ENCODE measurements around the gene IPP. TPM values are rescaled to one million over a fixed set of nuclear protein-coding genes. Genes with fewer than 3 reads are reported as not detected.

The IPP gene
- total RNA-seq, 1 donor from 2014 or later: 13.3 TPM

DNA sequence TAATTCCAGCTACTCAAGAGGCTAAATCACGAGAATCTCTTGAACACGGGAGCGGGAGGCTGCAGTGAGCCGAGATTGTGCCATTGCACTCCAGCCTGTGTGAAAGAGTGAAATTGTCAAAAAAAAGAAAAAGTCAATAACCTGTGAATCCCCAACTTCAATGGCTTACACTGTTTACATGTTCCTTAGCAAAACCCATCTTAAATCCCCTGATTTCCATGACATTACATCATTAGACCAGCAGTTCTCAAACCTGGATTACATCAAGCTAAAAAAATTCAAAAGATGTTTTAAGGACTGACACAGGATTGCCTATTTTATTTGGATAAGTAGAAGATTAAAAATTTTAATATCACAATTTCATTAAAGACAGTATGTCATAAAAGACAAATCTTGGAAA, 76.5 kb downstream of the IPP start:
- Histone ChIP-seq H3K9ac (ENCODE audit: low read length) (no peak overlapping the region), H3K27me3 (ENCODE audit: insufficient read depth, low read length) (no peaks in the 10 kb centered on the region), H3K9me3 (ENCODE audit: insufficient read depth, low read depth, low read length) (no peaks in the 10 kb centered on the region), H3K27ac (ENCODE audit: low read depth, low read length) (no peak overlapping the region), H3K79me2 (ENCODE audit: insufficient read depth, low read length) (peaks cover 96% of the 10 kb centered on the region), H3K4me2 (ENCODE audit: low read length) (no peak overlapping the region), H2AFZ (ENCODE audit: low read depth, low read length) (no peak overlapping the region), H3K4me1 (ENCODE audit: insufficient read depth, low read length) (peaks cover 9% of the 10 kb centered on the region), H3K36me3 (ENCODE audit: insufficient read depth, low read length) (peaks cover 3% of the 10 kb centered on the region), H4K20me1 (ENCODE audit: insufficient read depth, low read length) (peaks cover 92% of the 10 kb centered on the region), H3K4me3 (ENCODE audit: insufficient read depth, low read depth, low read length) (no peak overlapping the region)
- FAIRE-seq: no peak
- H3K4me3 Mint-ChIP-seq (ENCODE audit: unreplicated experiment): no peak overlapping the region
- H3K36me3 Mint-ChIP-seq (ENCODE audit: low read depth, unreplicated experiment): peaks cover 5% of the 10 kb centered on the region
- DNase-seq (ENCODE audit: low read depth): peak; percentile 9
- no peaks in the 10 kb centered on the region for H3K9me3 Mint-ChIP-seq (ENCODE audit: unreplicated experiment)
- H3K27me3 Mint-ChIP-seq (ENCODE audit: low read depth, unreplicated experiment): no peaks in the 10 kb centered on the region
- H3K27ac Mint-ChIP-seq (ENCODE audit: unreplicated experiment): peak overlapping the region; percentile 86
- no peak for TF ChIP-seq EZH2 (IDR thresholded peaks at IDR 0.05; ENCODE audit: insufficient read depth, low read length)
- TF ChIP-seq CTCF (IDR thresholded peaks at IDR 0.05; ENCODE audit: insufficient read depth, low read depth, low read length): no peak
- peaks cover 32% of the 10 kb centered on the region for H3K4me1 Mint-ChIP-seq (ENCODE audit: low read depth, unreplicated experiment)

DNA sequence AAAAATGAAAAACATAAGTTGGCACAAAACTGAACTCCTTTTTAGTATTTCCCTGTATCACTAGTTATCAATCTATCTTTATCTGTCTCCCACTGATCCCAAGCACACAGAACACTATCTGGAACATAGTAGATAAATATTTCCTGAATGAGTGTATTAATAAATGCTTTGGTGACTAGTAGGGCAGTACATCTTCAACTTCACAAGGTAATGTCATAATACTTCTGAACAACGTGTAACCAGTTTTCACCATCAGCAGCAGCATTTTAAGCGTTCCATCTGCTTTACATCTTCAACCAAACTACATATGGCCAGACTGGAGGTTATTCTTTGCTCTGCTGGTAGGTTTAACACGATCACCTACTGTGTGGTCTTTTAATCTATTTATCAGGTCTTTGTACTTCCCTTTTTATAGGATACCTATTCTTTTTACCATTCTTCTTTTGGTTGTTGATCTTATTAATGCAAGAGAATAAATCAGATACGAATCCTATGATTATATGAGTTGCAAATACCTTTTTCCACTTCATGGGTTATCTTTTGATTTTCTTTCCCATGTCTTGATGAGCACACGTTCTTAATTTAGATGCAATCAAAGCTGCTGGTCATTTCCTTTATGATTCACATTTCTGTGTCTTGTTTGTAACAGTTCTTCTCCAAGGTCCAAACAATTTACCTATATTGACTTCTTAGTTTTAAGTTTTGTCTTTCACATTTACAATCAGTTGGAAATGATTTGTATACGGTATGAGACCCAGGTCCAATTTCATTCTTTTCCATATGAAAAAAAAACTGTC, 80.4 kb downstream of the IPP start:
- Histone ChIP-seq H2AFZ (ENCODE audit: low read depth, low read length) (no peak overlapping the region), H3K27me3 (ENCODE audit: insufficient read depth, low read length) (no peaks in the 10 kb centered on the region), H4K20me1 (ENCODE audit: insufficient read depth, low read length) (peaks cover 94% of the 10 kb centered on the region), H3K36me3 (ENCODE audit: insufficient read depth, low read length) (peaks cover 3% of the 10 kb centered on the region), H3K79me2 (ENCODE audit: insufficient read depth, low read length) (peaks cover 98% of the 10 kb centered on the region), H3K27ac (ENCODE audit: low read depth, low read length) (no peak overlapping the region), H3K9me3 (ENCODE audit: insufficient read depth, low read depth, low read length) (no peaks in the 10 kb centered on the region), H3K4me1 (ENCODE audit: insufficient read depth, low read length) (peaks cover 8% of the 10 kb centered on the region), H3K4me3 (ENCODE audit: insufficient read depth, low read depth, low read length) (no peak overlapping the region), H3K9ac (ENCODE audit: low read length) (no peak overlapping the region), H3K4me2 (ENCODE audit: low read length) (peak overlapping the region; percentile 0)
- Mint-ChIP-seq H3K4me1 (ENCODE audit: low read depth, unreplicated experiment) (peaks cover 29% of the 10 kb centered on the region), H3K27me3 (ENCODE audit: low read depth, unreplicated experiment) (no peaks in the 10 kb centered on the region), H3K9me3 (ENCODE audit: unreplicated experiment) (no peaks in the 10 kb centered on the region), H3K4me3 (ENCODE audit: unreplicated experiment) (no peak overlapping the region), H3K27ac (ENCODE audit: unreplicated experiment) (no peak overlapping the region), H3K36me3 (ENCODE audit: low read depth, unreplicated experiment) (peaks cover 11% of the 10 kb centered on the region)
- FAIRE-seq (peak; percentile 26), DNase-seq (ENCODE audit: low read depth) (peak; percentile 8)
- no peak for TF ChIP-seq EZH2 (IDR thresholded peaks at IDR 0.05; ENCODE audit: insufficient read depth, low read length)
- no peak for TF ChIP-seq CTCF (IDR thresholded peaks at IDR 0.05; ENCODE audit: insufficient read depth, low read depth, low read length)

DNA sequence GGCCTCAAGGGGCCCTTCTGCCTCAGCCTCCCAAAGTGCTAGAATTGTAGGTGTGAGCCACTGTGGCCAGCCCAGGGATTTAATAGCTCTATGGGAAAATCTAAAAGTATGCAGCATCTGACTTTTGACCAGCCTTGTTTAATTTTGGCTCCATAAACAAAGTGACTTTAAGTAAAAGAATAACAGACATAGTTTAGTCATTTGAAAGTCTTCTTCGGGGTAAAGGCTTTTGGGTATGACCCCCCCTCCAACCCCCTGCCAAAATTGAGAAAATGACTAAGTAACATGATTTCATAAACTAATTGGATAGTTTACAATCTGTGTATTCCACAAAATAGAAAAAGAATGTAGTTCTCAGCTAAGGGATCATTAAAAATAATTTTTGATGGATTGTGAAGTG, 81.1 kb downstream of the IPP start:
- peaks cover 99% of the 10 kb centered on the region for H3K79me2 ChIP-seq (ENCODE audit: insufficient read depth, low read length)
- H3K9ac ChIP-seq (ENCODE audit: low read length): no peak overlapping the region
- peaks cover 26% of the 10 kb centered on the region for H3K4me1 Mint-ChIP-seq (ENCODE audit: low read depth, unreplicated experiment)
- H3K9me3 ChIP-seq (ENCODE audit: insufficient read depth, low read depth, low read length): no peaks in the 10 kb centered on the region
- DNase-seq (ENCODE audit: low read depth) (no peak), FAIRE-seq (no peak)
- no peak overlapping the region for H3K4me3 ChIP-seq (ENCODE audit: insufficient read depth, low read depth, low read length)
- peaks cover 10% of the 10 kb centered on the region for H3K36me3 Mint-ChIP-seq (ENCODE audit: low read depth, unreplicated experiment)
- H3K4me2 ChIP-seq (ENCODE audit: low read length): peak overlapping the region; percentile 0
- H2AFZ ChIP-seq (ENCODE audit: low read depth, low read length): no peak overlapping the region
- no peak overlapping the region for H3K4me3 Mint-ChIP-seq (ENCODE audit: unreplicated experiment)
- TF ChIP-seq CTCF (IDR thresholded peaks at IDR 0.05; ENCODE audit: insufficient read depth, low read depth, low read length) (no peak), EZH2 (IDR thresholded peaks at IDR 0.05; ENCODE audit: insufficient read depth, low read length) (no peak)
- H3K27ac ChIP-seq (ENCODE audit: low read depth, low read length): peak overlapping the region; percentile 28
- no peak overlapping the region for H3K27ac Mint-ChIP-seq (ENCODE audit: unreplicated experiment)
- peaks cover 8% of the 10 kb centered on the region for H3K4me1 ChIP-seq (ENCODE audit: insufficient read depth, low read length)
- no peaks in the 10 kb centered on the region for H3K9me3 Mint-ChIP-seq (ENCODE audit: unreplicated experiment)
- H3K36me3 ChIP-seq (ENCODE audit: insufficient read depth, low read length): peaks cover under 1% of the 10 kb centered on the region
- H3K27me3 ChIP-seq (ENCODE audit: insufficient read depth, low read length): no peaks in the 10 kb centered on the region
- H3K27me3 Mint-ChIP-seq (ENCODE audit: low read depth, unreplicated experiment): no peaks in the 10 kb centered on the region
- peaks cover 94% of the 10 kb centered on the region for H4K20me1 ChIP-seq (ENCODE audit: insufficient read depth, low read length)

Measured in astrocyte (in vitro differentiated cells and primary cell).